BE2C (cell line): ENCODE measurements around the gene FASTK.

Source experiments
- DNase-seq: peaks from one replicate; pipeline ENCODE4 v3.0.0-alpha.2; 2020
- H3K27me3 ChIP-seq: fragments of 250-450 bp; sonication (Bioruptor Pico); 2 replicates; pipeline ENCODE4 v1.5.1; 2020; ENCODE audit warnings: mild to moderate bottlenecking
- H3K36me3 ChIP-seq: fragments of 250-450 bp; sonication (Bioruptor Pico); 2 replicates; pipeline ENCODE4 v1.5.1; 2020; ENCODE audit warnings: mild to moderate bottlenecking
- H3K4me1 ChIP-seq: fragments of 250-450 bp; sonication (Bioruptor Pico); 2 replicates; pipeline ENCODE4 v1.5.1; 2020
- H3K4me3 ChIP-seq: 2 replicates; pipeline ENCODE4 v1.5.1; 2011; ENCODE audit warnings: low read depth, low read length
- H3K9me3 ChIP-seq: fragments of 250-450 bp; sonication (Bioruptor Pico); 2 replicates; pipeline ENCODE4 v1.5.1; 2020
- TF ChIP-seq, protein P1 (sequence below): IDR thresholded peaks from 2 replicates; pipeline ENCODE4 v1.5.1; 2012; ENCODE audit warnings: mild to moderate bottlenecking, low read depth, low read length

FASTK gene

DNA sequence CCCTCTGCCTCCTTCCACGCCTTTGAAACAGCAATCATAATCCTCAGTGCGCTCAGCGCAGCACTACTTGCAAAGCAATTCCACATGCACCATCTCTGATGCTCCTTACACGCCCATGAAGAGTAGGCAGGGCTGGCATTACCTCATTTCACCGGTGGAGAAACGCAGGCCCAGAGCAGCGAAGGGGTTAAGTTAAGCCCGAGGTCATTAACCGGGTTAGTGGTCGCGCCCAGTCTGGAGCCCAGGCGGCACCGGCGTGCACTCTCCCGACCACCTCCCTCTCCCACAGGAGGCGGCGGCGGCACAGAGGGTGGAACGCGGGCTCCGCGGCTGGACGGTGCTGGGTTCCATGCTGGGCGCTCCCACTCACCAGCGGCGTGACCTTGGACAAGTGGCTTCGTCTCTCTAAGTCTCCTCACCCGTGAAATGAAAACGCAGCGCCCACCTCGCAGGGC is 515 bp downstream of the FASTK start:
- DNase-seq, result peak; percentile 37
- H3K27me3 ChIP-seq, result no peaks in the 10 kb centered on the region

DNA sequence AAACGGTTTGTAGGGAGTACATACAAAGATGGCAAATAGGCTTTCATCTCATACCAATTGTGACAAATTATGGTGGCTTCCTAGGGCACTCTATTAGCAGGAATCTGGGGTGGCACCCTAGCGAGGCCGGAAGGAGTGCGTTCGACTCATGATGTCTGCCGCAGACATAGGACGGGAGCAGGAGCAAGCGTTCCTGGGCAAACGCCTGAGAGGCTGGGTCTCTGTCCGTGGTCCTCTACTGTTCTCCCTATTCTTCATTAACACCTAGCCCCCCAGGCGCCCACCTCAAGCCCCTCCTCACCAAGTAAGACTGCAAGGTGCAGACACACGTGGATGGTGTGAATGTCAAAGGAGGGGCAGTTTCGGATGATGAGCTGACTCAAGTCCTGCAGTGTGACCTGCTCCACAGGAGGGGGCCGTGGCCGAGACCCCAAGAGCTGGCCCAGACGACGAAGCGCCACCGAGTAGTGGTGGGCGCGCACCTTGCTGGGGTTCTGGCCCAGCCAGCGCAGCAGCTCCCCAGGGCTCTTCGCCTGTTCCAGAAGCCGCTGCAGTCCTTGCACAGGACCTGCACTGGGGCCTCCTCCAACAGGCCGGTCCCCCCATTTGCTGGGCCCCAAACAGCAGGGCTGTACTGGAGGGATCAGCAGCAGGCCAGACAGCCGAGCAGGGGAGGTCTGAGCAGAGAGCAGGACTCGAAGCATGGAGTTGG is 1.3 kb downstream of the FASTK start:
- TF ChIP-seq, protein P1, sequence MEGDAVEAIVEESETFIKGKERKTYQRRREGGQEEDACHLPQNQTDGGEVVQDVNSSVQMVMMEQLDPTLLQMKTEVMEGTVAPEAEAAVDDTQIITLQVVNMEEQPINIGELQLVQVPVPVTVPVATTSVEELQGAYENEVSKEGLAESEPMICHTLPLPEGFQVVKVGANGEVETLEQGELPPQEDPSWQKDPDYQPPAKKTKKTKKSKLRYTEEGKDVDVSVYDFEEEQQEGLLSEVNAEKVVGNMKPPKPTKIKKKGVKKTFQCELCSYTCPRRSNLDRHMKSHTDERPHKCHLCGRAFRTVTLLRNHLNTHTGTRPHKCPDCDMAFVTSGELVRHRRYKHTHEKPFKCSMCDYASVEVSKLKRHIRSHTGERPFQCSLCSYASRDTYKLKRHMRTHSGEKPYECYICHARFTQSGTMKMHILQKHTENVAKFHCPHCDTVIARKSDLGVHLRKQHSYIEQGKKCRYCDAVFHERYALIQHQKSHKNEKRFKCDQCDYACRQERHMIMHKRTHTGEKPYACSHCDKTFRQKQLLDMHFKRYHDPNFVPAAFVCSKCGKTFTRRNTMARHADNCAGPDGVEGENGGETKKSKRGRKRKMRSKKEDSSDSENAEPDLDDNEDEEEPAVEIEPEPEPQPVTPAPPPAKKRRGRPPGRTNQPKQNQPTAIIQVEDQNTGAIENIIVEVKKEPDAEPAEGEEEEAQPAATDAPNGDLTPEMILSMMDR, result no peak
- peak; percentile 6 for DNase-seq

More for the DNA sequence above, 515 bp downstream of the FASTK start:
- TF ChIP-seq, protein P1, result no peak
- Histone ChIP-seq H3K4me3 (peak overlapping the region; percentile 92), H3K4me1 (peaks cover 42% of the 10 kb centered on the region), H3K9me3 (no peaks in the 10 kb centered on the region), H3K36me3 (peaks cover 19% of the 10 kb centered on the region)

DNA sequence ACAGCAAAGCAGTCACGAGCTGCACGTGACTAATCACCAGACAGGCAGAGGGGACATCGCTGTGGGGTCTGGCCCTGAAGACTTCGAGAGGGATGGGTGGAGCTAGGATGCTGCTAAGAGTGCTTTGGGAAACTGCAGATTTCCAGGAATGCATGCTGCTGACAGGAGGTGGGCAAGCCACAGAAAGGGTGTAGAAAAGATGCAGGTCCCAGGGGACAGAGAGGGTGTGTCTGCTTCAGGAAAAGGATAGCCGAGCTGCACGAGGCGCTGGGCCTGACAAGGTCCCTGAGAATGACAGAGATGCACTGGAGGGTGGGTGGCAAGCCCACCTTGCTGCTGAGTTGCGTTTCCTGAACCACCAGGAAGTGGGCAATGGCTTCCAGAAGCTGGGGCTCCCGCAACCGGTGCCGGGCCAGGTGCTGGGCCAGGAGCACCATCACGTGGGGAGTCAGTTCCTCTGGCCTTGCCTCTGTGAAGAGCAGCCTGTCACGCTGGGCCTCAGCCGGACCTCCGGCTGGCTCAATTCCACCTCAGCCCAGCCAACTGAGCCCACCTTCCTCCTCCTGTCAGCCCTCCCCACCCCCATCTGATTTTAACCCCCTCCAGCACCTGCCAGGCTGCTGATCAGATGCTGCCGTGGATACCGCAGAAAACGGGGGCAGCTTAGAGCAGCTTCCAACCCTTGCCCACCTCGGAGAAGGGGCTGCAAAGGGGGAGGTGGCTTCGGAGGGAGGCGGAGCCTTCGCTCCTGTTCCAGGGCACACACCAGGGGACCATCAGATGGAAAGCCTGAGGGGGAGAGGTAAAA is 2.2 kb downstream of the FASTK start:
- peak; percentile 81 for DNase-seq
- no peaks in the 10 kb centered on the region for H3K9me3 ChIP-seq
- TF ChIP-seq, protein P1, result no peak
- H3K4me3 ChIP-seq, result peak overlapping the region; percentile 5; the same call in 1 of the 2 replicates
- H3K4me1 ChIP-seq, result peaks cover 34% of the 10 kb centered on the region
- no peaks in the 10 kb centered on the region for H3K27me3 ChIP-seq
- H3K36me3 ChIP-seq, result peaks cover 36% of the 10 kb centered on the region

More for the DNA sequence above, 1.3 kb downstream of the FASTK start:
- Histone ChIP-seq H3K36me3 (peaks cover 27% of the 10 kb centered on the region), H3K9me3 (no peaks in the 10 kb centered on the region), H3K4me3 (peak overlapping the region; percentile 92), H3K27me3 (no peaks in the 10 kb centered on the region), H3K4me1 (peaks cover 39% of the 10 kb centered on the region)

DNA sequence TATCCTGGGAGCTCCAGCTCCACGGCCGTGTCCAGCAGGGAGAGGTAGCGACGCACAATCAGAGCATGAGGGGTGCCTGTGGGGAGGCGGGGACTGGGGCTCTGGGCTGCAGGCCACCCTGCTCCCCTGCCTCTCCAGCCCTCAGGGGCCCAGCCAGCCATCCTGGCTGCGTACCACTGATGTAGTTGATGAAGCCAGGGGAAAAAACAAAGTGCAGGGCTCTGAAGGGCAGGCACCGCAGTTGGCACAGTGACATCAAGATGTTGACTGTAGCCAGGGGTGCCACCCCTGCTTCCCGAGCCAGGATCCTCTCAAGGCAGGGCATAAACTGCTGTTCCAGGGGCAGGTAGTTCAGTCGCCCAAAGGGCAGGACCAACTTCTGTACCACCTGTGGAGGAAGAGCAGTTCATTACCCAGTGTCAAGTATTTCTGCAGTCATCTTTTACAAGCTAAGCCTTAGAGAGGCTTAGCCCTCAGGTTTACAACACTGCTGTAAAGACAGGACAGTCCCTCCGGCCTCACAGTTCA is 2.8 kb downstream of the FASTK start:
- DNase-seq, result no peak
- TF ChIP-seq, protein P1, result no peak
- H3K36me3 ChIP-seq, result peaks cover 40% of the 10 kb centered on the region
- H3K9me3 ChIP-seq, result no peaks in the 10 kb centered on the region
- peaks cover 34% of the 10 kb centered on the region for H3K4me1 ChIP-seq
- H3K4me3 ChIP-seq, result no peak overlapping the region
- no peaks in the 10 kb centered on the region for H3K27me3 ChIP-seq

DNA sequence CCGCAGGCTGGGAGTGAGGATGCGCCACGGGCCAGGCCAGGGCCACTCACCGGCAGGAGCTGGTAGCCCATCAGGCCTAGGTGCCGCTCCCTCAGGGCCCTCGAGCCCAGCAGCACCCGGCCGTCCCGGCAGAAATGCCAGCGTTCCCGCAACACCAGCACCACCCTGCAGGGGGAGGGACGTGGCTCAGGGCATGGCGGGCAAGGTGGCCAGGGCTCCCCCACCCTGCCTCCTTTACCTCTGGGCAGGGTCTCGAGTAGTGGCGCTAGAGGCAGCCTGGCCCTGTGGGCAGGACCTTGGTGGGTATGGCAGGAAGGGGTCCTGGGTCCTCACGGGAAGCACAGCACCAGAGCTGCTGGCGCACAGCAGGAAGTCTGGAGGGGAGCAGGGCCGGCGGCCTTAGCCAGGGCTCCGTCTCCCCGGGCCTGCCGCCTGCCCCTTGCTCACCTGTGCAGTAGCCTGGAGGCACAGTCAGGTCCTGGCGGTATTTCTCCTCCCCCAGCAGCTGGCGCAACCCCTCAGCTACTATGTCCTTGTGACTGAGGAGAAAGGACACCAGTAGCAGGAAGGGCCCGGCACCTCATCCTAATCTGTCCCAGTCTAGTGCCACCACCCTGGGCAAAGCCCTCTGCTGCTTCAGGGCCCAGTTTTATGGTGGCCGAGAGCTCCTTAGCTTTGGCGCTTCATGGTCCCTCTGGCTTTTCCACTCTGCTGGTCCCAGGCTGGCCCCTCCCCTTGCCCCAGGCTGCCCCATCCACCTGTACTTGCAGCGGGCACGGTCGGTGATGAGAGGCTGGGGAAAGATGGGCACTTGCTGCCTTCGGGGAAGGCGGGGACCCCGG is 3.5 kb downstream of the FASTK start:
- TF ChIP-seq, protein P1, result peak; percentile 51
- no peaks in the 10 kb centered on the region for H3K27me3 ChIP-seq

More for the DNA sequence above, 3.5 kb downstream of the FASTK start:
- Histone ChIP-seq H3K4me1 (peaks cover 32% of the 10 kb centered on the region), H3K36me3 (peaks cover 47% of the 10 kb centered on the region), H3K4me3 (no peak overlapping the region), H3K9me3 (no peaks in the 10 kb centered on the region)
- DNase-seq, result peak; percentile 76
